GM10266 (cell line): Measurements from ENCODE around the gene TRPM8.

Experiments
- DNase-seq: peaks from one replicate; pipeline ENCODE4 v3.0.0; 2012; ENCODE audit errors: extremely low spot score
- CTCF ChIP-seq: IDR thresholded peaks from 2 replicates; pipeline ENCODE4 v1.5.1; 2012; ENCODE audit warnings: mild to moderate bottlenecking, low read depth; ENCODE audit not compliant: control insufficient read depth, insufficient read depth; ENCODE audit errors: missing control alignments

TRPM8 gene

GRCh38 chr2:234061624-234062257 lies 144.6 kb downstream of the TRPM8 start:
- no peak for DNase-seq
- TF ChIP-seq CTCF, result no peak

- TF ChIP-seq CTCF, result no peak
- no peak for DNase-seq
Measured at GRCh38 chr2:234066587-234066986, 149.4 kb downstream of the TRPM8 start.
